Uterus (tissue), 4 donors: ENCODE measurements around the gene PRRC2C. TPM values are rescaled to one million over a fixed set of nuclear protein-coding genes. Genes with fewer than 3 reads are reported as not detected.

Experiments
- DNase-seq, 2 donors: peaks; one replicate each; pipeline ENCODE4 v3.0.0-alpha.2; 2019 to 2020
- H3K27ac ChIP-seq, 2 donors: fragments of 200-600 bp; sonication (generic); 1 replicate in 1 of 2; 2 replicates in 1 of 2; pipeline ENCODE4 v1.5.1; 2016 to 2018
- H3K27me3 ChIP-seq, 2 donors: fragments of 200-600 bp; sonication (generic); one replicate each; pipeline ENCODE4 v1.5.1; 2018 to 2019; ENCODE audit warnings: control low read depth in 1 of 2
- H3K36me3 ChIP-seq, 2 donors: fragments of 200-600 bp; sonication (generic); one replicate each; pipeline ENCODE4 v1.5.1; 2019; ENCODE audit warnings: control low read depth in 1 of 2
- H3K4me1 ChIP-seq, 2 donors: fragments of 200-600 bp; sonication (generic); one replicate each; pipeline ENCODE4 v1.5.1; 2018 to 2019; ENCODE audit warnings: control low read depth in 1 of 2
- H3K4me3 ChIP-seq, 2 donors: fragments of 200-600 bp; sonication (generic); 1 replicate in 1 of 2; 2 replicates in 1 of 2; pipeline ENCODE4 v1.5.1; 2018 to 2019; ENCODE audit warnings: mild to moderate bottlenecking in 1 of 2
- H3K9me3 ChIP-seq, 2 donors: fragments of 200-600 bp; sonication (generic); one replicate each; pipeline ENCODE4 v1.5.1; 2019; ENCODE audit warnings: control low read depth in 1 of 2
- POLR2A ChIP-seq, 2 donors: fragments of 450-650 bp; IDR thresholded peaks; one replicate each; pipeline ENCODE4 v1.6.1; 2016; ENCODE audit warnings: antibody characterized with exemption in 2 of 2, mild to moderate bottlenecking in 1 of 2, moderate library complexity in 1 of 2
- intact Hi-C: fragments of 100-400 bp; cut with DNase I; formaldehyde crosslinking; loops from one replicate; pipeline ENCODE4 v1.15.1; 2023; ENCODE audit warnings: low total_unique reads
- total RNA-seq, 4 donors: library from RNA; depleted of rRNA in 3 of 4; stranded (reverse); fragments of >200 nt in 3 of 4; gene quantifications; one replicate each; pipeline versions ENCODE4 v1.1.0 to v1.2.4, GENCODE V29; 2014 to 2023
- TF ChIP-seq, protein P1 (sequence below), 4 experiments: fragments of 200-600 bp in 2 of 4; fragments of 450-650 bp in 2 of 4; sonication (generic) in 2 of 4; IDR thresholded peaks; one replicate each; pipeline ENCODE4 v1.5.1; 2016 to 2019; ENCODE audit warnings: antibody characterized with exemption in 4 of 4, mild to moderate bottlenecking in 2 of 4, moderate library complexity in 1 of 4
- donor health status: DM: yes; HTN: yes; CAD: no.

Gene PRRC2C
- total RNA-seq, 4 donors from 2014 or later: 32.1 to 210 (median 76.1) TPM

DNA sequence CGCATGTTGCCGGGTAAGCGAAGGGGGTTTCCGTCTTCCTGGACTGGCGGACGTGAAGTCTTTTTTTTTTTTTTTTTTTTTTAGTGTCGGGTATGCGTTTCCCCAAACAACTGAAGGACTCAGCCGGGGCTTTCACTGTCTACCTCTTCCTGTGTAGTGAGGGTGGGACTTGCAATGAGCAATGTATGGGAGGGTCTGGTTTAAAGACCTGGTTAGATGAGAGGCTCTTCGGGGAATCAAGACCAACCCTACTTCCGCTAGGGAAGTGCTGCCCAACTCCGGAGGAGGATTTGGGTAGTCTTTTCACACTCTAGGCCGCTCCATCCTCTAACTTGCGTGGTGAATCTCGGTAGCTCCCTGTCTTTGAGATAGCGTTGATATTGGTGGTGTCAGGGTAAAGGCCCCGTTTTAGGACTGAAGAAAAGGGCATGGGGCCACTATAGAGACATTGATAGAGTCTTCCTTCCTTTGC is 754 bp downstream of the PRRC2C start:
- no peaks in the 10 kb centered on the region for H3K36me3 ChIP-seq
- peaks cover 7 to 8% of the 10 kb centered on the region in 2 donors for H3K4me1 ChIP-seq
- no peaks in the 10 kb centered on the region for H3K9me3 ChIP-seq
- DNase-seq: peak in 1 of 2 donors; percentile 19
- H3K4me3 ChIP-seq: peak overlapping the region; percentile 91 to 97
- intact Hi-C loops: no loop called here
- TF ChIP-seq, protein P1, sequence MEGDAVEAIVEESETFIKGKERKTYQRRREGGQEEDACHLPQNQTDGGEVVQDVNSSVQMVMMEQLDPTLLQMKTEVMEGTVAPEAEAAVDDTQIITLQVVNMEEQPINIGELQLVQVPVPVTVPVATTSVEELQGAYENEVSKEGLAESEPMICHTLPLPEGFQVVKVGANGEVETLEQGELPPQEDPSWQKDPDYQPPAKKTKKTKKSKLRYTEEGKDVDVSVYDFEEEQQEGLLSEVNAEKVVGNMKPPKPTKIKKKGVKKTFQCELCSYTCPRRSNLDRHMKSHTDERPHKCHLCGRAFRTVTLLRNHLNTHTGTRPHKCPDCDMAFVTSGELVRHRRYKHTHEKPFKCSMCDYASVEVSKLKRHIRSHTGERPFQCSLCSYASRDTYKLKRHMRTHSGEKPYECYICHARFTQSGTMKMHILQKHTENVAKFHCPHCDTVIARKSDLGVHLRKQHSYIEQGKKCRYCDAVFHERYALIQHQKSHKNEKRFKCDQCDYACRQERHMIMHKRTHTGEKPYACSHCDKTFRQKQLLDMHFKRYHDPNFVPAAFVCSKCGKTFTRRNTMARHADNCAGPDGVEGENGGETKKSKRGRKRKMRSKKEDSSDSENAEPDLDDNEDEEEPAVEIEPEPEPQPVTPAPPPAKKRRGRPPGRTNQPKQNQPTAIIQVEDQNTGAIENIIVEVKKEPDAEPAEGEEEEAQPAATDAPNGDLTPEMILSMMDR (IDR thresholded peaks at IDR 0.05): no peak
- TF ChIP-seq POLR2A (IDR thresholded peaks at IDR 0.05): no peak
- no peaks in the 10 kb centered on the region for H3K27me3 ChIP-seq
- H3K27ac ChIP-seq: peak overlapping the region; percentile 98

- no peak for DNase-seq
- Histone ChIP-seq H3K4me3 (peak overlapping the region in 1 of 2 donors; percentile 91), H3K27me3 (no peaks in the 10 kb centered on the region), H3K36me3 (no peaks in the 10 kb centered on the region), H3K9me3 (no peaks in the 10 kb centered on the region), H3K4me1 (peaks cover 8 to 11% of the 10 kb centered on the region in 2 donors), H3K27ac (peak overlapping the region in 1 of 2 donors; percentile 98)
- TF ChIP-seq, protein P1 (IDR thresholded peaks at IDR 0.05): no peak
- no peak for TF ChIP-seq POLR2A (IDR thresholded peaks at IDR 0.05)
- intact Hi-C loops: no loop called here
Measured at GRCh38 chr1:171487038-171487437, 1.7 kb downstream of the PRRC2C start.

DNA sequence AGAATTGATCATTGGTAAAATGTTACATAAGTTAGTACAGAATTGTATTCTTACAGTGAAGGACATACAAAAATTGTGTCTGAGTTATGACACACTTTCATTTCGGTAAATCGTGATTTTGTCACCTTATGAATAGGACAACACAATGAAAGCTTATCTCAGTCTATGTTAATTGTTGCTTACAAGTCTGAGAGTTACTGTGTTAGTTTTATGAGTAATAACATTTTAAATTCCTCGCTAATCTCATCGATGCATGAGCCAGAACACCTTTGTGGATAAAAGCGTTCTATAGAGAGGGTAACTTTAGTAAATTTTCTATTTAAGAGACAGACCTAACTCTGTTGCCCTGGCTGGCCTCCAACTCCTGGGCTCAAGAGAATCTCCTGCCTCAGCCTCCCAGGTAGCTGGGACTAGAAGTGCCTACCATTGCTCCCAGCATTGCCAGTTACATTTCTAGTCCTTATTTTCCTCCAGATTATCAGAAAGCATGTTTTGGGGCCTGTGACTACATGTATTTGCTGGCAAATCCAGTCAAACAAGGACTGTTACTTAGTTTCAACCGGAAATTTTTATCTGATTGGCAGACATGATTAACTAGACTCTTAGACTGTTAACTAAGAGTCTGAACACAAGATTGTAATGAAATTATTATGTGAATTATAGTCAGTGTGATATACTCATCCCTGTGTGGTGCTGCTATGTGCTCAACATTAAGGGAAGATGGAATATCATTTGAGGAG is 3.0 kb downstream of the PRRC2C start:
- TF ChIP-seq, protein P1 (IDR thresholded peaks at IDR 0.05): no peak
- no peak for TF ChIP-seq POLR2A (IDR thresholded peaks at IDR 0.05)
- DNase-seq: no peak
- Histone ChIP-seq H3K27ac (no peak overlapping the region), H3K4me1 (peaks cover 8 to 11% of the 10 kb centered on the region in 2 donors), H3K4me3 (no peak overlapping the region), H3K27me3 (no peaks in the 10 kb centered on the region), H3K36me3 (no peaks in the 10 kb centered on the region), H3K9me3 (no peaks in the 10 kb centered on the region)
- intact Hi-C loops: no loop called here

DNA sequence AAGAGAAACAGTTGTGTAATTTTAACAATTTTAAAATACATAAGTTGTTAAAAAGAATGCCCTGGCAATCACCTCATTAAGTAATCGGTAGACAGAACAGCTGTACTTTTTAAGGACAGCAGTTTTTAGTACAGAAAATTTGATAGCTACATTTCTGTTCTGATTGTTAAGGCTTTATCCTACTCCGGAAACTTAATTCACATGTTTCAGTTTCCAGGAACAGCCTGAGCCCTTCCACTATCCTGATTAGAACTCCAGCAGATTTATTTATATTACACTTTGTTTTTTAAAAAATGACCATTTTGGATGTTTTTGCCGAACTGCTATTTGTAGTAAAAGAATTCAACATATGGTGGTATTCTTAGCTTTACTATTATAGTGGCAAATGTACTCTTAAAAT is 8.7 kb downstream of the PRRC2C start:
- DNase-seq: no peak
- TF ChIP-seq POLR2A (IDR thresholded peaks at IDR 0.05): no peak
- TF ChIP-seq, protein P1 (IDR thresholded peaks at IDR 0.05): no peak
- no peaks in the 10 kb centered on the region for H3K36me3 ChIP-seq
- H3K27me3 ChIP-seq: no peaks in the 10 kb centered on the region
- intact Hi-C loops: no loop called here
- H3K9me3 ChIP-seq: no peaks in the 10 kb centered on the region
- H3K4me1 ChIP-seq: peaks cover 0 to 4% of the 10 kb centered on the region in 2 donors
- H3K4me3 ChIP-seq: no peak overlapping the region
- no peak overlapping the region for H3K27ac ChIP-seq

- intact Hi-C loops: no loop called here
- DNase-seq: no peak
- Histone ChIP-seq H3K4me1 (peaks cover 0 to 4% of the 10 kb centered on the region in 2 donors), H3K9me3 (no peaks in the 10 kb centered on the region), H3K27me3 (no peaks in the 10 kb centered on the region), H3K4me3 (no peak overlapping the region), H3K27ac (no peak overlapping the region), H3K36me3 (no peaks in the 10 kb centered on the region)
- TF ChIP-seq POLR2A (IDR thresholded peaks at IDR 0.05): no peak
Measured at GRCh38 chr1:171495444-171495843, 10.1 kb downstream of the PRRC2C start.
